ENCODE data around the gene LYSMD4.

Gene LYSMD4

GRCh38 chr15:99706557-99707303 is 26.5 kb downstream of the LYSMD4 start:
- peak; percentile 20 for DNase-seq (ENCODE audit: low read depth)

DNA sequence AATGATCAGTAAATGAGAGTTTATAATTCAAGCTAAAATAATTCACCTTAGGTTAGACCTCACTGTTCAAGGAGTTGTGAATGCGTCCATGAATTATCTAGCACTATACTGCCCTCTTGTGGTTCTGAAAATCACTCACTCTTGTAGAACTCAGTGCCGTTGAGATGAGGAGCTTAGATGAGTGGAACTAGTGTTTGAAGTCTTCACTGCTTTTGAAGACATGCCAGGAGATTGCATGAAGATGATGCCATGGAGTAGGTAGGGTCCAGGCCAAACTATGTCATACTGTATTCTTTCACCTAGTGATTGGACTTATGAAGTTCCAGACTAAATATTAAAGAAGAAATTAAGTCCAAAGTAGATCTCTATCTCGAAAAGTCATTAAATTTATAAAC is 28.8 kb downstream of the LYSMD4 start:
- DNase-seq (ENCODE audit: low read depth): peak; percentile 82

- peak; percentile 92 for DNase-seq (ENCODE audit: low read depth)
Observed at GRCh38 chr15:99703603-99704443, 29.4 kb downstream of the LYSMD4 start.

GRCh38 chr15:99702895-99703602 is 30.2 kb downstream of the LYSMD4 start:
- DNase-seq (ENCODE audit: low read depth): no peak

DNA sequence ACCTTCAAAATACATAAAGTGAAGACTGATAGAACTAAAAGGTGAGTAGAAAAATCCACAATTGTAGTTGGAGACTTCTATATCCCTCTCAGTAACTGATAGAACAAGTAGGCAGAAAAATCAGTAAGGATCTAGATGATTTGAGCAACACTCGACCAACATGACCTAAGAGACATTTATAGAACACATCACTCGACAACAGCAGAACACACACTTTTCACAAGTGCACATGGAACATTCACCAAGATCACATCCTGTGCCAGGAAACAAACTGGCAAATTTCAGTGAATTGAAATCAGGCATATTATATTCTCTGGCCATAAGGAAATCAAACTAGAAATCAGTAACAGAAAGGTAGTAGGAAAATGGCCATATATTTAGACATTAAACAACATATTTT is 37.1 kb downstream of the LYSMD4 start:
- DNase-seq (ENCODE audit: low read depth): no peak

- peak; percentile 81 for DNase-seq (ENCODE audit: low read depth)
Observed at GRCh38 chr15:99692825-99693224, 40.4 kb downstream of the LYSMD4 start.

- no peak for DNase-seq (ENCODE audit: low read depth)
Observed at GRCh38 chr15:99686290-99686689, 46.9 kb downstream of the LYSMD4 start.

DNA sequence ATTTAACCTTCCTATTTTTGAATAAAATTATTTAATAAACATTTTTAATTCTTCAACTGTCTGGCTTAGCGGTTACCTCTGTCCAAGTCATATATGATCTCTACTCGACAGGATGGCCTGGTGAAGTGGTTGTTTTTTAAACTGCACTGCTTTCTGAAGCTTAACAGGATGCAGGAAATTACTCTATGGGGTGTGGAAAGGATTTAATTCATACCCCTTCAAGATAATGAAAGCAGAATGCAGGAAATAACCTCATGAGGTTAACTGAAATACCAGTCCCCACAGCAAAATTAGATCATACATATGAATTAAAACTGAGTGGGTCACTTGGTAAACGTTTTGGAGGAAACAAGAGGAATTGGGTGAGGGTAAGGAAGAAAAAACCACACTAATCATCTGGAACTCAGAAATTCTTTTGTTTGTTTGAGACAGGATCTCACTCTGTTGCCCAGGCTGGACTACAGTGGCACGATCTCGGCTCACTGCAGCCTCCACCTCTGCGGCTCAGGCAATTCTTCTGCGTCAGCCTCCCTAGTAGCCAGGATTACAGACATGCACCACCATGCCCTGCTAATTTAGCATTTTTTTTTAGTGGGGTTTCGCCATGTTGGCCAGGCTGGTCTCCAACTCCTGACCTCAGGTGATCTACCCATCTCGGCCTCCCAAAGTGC is 50.1 kb downstream of the LYSMD4 start:
- DNase-seq (ENCODE audit: low read depth): peak; percentile 61

- DNase-seq (ENCODE audit: low read depth): peak; percentile 84
Observed at GRCh38 chr15:99682455-99682854, 50.8 kb downstream of the LYSMD4 start.

DNA sequence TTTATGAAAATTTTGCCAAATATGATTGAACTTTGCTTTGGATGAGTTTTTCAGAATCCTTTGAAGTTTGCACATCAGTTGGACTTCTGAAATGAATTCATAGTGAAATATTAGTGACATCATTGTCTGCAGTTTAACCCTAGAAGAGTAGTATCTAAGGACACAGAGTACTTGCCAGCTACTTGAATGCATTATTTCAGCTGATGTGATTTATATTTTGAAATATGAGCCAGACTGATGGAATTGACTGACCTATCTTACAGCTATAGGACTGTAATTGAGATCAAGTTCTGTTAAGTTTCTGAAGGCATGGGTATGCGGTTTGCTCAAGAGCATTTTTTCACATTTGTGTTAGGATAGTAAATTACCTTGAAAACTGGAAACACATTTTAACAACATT is 51.2 kb downstream of the LYSMD4 start:
- DNase-seq (ENCODE audit: low read depth): no peak

GRCh38 chr15:99680276-99680675 is 53.0 kb downstream of the LYSMD4 start:
- no peak for DNase-seq (ENCODE audit: low read depth)

- DNase-seq (ENCODE audit: low read depth): no peak
Observed at GRCh38 chr15:99677540-99678134, 55.6 kb downstream of the LYSMD4 start.
